ENCODE results near the gene MMP21. TPM values are rescaled to one million over a fixed set of nuclear protein-coding genes. Genes with fewer than 3 reads are reported as not detected.

The MMP21 gene
- total and polyA plus RNA-seq, 10 of the 15 experiments (the other 5 are each of a cell fraction or from before 2014, with no cell fraction given), result 0.08 to 0.24 TPM; not detected in 8

DNA sequence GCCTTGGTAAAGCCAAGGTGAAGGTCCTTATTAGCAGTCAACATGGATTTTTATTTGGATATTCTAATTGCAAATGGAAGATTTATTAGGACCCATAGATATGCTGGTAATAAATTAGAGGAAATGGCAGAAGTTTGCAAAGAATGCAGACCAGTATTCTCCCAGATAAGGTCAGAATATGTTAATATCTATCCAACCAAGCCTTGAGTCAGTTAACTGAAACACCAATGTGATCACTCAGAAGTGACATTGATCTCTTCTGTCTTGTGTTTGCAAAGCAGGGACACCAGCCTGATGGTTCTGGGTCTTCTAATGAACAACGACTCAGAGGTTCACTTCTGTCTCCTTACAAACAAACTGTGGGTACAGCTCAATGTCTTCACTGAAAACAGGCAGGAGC lies 26.0 kb upstream of the MMP21 start:
- Histone ChIP-seq H3K9me3 (replicated peaks; ENCODE audit: control insufficient read depth, insufficient read depth, low read length) (no peaks in the 10 kb centered on the region), H3K4me1 (ENCODE audit: control insufficient read depth, insufficient read depth, low read length) (no peaks in the 10 kb centered on the region), H3K36me3 (ENCODE audit: control insufficient read depth in 2 of 2, insufficient read depth in 2 of 2, low read length in 1 of 2) (peaks cover 3 to 15% of the 10 kb centered on the region in 2 experiments), H3K79me2 (ENCODE audit: control insufficient read depth, insufficient read depth, low read length) (no peaks in the 10 kb centered on the region), H3K27ac (ENCODE audit: control insufficient read depth, insufficient read depth) (no peak overlapping the region), H3K4me2 (ENCODE audit: control insufficient read depth, insufficient read depth) (no peak overlapping the region), H3K9ac (ENCODE audit: control insufficient read depth, insufficient read depth, low read length) (no peak overlapping the region), H4K20me1 (ENCODE audit: control insufficient read depth, insufficient read depth) (no peaks in the 10 kb centered on the region), H2AFZ (ENCODE audit: control insufficient read depth, low read depth, low read length) (no peak overlapping the region), H3K27me3 (replicated peaks in 1 of 2; ENCODE audit: control insufficient read depth in 2 of 2, insufficient read depth in 2 of 2, low read length in 1 of 2) (no peaks in the 10 kb centered on the region), H3K4me3 (no peak overlapping the region)
- 100% methylated on average over 1 of the region's 1 CpG for WGBS (ENCODE audit: insufficient coverage, insufficient replicate concordance, low lambda C conversion rate, missing lambda C conversion rate)
- ChIA-PET SMC1A (ENCODE audit: uncharacterized antibody, unreplicated experiment) (interaction anchor here (0.7 to 1.4 kb wide), 2 partner anchors 19 to 37 kb away, joined by 3 read pairs; no protein-coding TSS in a partner anchor), POLR2A (no interaction called here), RAD21 (ENCODE audit: unreplicated experiment) (no interaction called here), CTCF (interaction anchor here (1.2 kb wide), 1 partner anchor 190 kb away, joined by 3 read pairs; no protein-coding TSS in a partner anchor)
- ATAC-seq (no peak), DNase-seq (ENCODE audit: low read depth, low spot score) (no peak), FAIRE-seq (no peak)
- in situ Hi-C loops (cut with MboI) (no loop called here), intact Hi-C loops (cut with micrococcal nuclease; ENCODE audit: unreplicated experiment) (no loop called here)
- TF ChIP-seq MTA2 (IDR thresholded peaks at IDR 0.05; ENCODE audit: low read depth), result no peak
- no peak for TF ChIP-seq CREB1 (IDR thresholded peaks at IDR 0.05; ENCODE audit: low read depth)
- no peak for TF ChIP-seq STAT1 (conservative IDR thresholded peaks at IDR 0.05)
- TF ChIP-seq ZNF24 (IDR thresholded peaks at IDR 0.05), result no peak
- TF ChIP-seq NFIC (IDR thresholded peaks at IDR 0.05; ENCODE audit: low read depth, low read length), result no peak
- TF ChIP-seq STAT3 (IDR thresholded peaks at IDR 0.05; ENCODE audit: low read depth, low read length), result no peak
- no peak for TF ChIP-seq SMARCA5 (IDR thresholded peaks at IDR 0.05)
- TF ChIP-seq SIX5 (IDR thresholded peaks at IDR 0.05; ENCODE audit: low read depth, low read length, severe bottlenecking), result no peak
- TF ChIP-seq, protein P1, sequence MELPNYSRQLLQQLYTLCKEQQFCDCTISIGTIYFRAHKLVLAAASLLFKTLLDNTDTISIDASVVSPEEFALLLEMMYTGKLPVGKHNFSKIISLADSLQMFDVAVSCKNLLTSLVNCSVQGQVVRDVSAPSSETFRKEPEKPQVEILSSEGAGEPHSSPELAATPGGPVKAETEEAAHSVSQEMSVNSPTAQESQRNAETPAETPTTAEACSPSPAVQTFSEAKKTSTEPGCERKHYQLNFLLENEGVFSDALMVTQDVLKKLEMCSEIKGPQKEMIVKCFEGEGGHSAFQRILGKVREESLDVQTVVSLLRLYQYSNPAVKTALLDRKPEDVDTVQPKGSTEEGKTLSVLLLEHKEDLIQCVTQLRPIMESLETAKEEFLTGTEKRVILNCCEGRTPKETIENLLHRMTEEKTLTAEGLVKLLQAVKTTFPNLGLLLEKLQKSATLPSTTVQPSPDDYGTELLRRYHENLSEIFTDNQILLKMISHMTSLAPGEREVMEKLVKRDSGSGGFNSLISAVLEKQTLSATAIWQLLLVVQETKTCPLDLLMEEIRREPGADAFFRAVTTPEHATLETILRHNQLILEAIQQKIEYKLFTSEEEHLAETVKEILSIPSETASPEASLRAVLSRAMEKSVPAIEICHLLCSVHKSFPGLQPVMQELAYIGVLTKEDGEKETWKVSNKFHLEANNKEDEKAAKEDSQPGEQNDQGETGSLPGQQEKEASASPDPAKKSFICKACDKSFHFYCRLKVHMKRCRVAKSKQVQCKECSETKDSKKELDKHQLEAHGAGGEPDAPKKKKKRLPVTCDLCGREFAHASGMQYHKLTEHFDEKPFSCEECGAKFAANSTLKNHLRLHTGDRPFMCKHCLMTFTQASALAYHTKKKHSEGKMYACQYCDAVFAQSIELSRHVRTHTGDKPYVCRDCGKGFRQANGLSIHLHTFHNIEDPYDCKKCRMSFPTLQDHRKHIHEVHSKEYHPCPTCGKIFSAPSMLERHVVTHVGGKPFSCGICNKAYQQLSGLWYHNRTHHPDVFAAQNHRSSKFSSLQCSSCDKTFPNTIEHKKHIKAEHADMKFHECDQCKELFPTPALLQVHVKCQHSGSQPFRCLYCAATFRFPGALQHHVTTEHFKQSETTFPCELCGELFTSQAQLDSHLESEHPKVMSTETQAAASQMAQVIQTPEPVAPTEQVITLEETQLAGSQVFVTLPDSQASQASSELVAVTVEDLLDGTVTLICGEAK (IDR thresholded peaks at IDR 0.05; ENCODE audit: borderline replicate concordance), result no peak
- TF ChIP-seq ZNF274 (IDR thresholded peaks at IDR 0.05; ENCODE audit: insufficient read depth, insufficient read length), result no peak
- no peak for TF ChIP-seq MEF2B (IDR thresholded peaks at IDR 0.05; ENCODE audit: partially characterized antibody, poor library complexity, severe bottlenecking)
- no peak for TF ChIP-seq TAF1 (IDR thresholded peaks at IDR 0.05; ENCODE audit: borderline replicate concordance, low read depth, low read length)
- TF ChIP-seq, protein P2, sequence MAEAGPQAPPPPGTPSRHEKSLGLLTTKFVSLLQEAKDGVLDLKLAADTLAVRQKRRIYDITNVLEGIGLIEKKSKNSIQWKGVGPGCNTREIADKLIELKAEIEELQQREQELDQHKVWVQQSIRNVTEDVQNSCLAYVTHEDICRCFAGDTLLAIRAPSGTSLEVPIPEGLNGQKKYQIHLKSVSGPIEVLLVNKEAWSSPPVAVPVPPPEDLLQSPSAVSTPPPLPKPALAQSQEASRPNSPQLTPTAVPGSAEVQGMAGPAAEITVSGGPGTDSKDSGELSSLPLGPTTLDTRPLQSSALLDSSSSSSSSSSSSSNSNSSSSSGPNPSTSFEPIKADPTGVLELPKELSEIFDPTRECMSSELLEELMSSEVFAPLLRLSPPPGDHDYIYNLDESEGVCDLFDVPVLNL (IDR thresholded peaks at IDR 0.05; ENCODE audit: low read depth, low read length), result no peak
- TF ChIP-seq JUND (IDR thresholded peaks at IDR 0.05; ENCODE audit: low read depth, low read length), result no peak
- no peak for TF ChIP-seq CHD4 (IDR thresholded peaks at IDR 0.05)
- TF ChIP-seq EGR1 (IDR thresholded peaks at IDR 0.05; ENCODE audit: borderline replicate concordance in 1 of 2, low read depth in 2 of 2, low read length in 2 of 2), result no peak
- TF ChIP-seq, protein P3, sequence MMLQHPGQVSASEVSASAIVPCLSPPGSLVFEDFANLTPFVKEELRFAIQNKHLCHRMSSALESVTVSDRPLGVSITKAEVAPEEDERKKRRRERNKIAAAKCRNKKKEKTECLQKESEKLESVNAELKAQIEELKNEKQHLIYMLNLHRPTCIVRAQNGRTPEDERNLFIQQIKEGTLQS (IDR thresholded peaks at IDR 0.05; ENCODE audit: borderline replicate concordance, extremely low read depth, low read depth, low read length), result no peak
- BruUV-seq (replicated peaks), result no TSS peak
